GM19239 (cell line): ENCODE results near the gene SURF4.
"Not testable (repeated sequence)": the region's sequence is repeated elsewhere in the genome, so short reads cannot be mapped to it uniquely, and the experiment has no call there.

Experiments
- DNase-seq: peaks from one replicate; pipeline ENCODE4 v3.0.0; 2011; ENCODE audit warnings: low spot score; ENCODE audit not compliant: insufficient read length
- FAIRE-seq: peaks from 2 replicates; lab custom pipeline; 2011; peaks lifted over from hg19 to GRCh38; lab: Jason Lieb, UNC

SURF4 gene

GRCh38 chr9:133341369-133342068 is 34.3 kb downstream of the SURF4 start:
- DNase-seq, result no peak
- no peak for FAIRE-seq

DNA sequence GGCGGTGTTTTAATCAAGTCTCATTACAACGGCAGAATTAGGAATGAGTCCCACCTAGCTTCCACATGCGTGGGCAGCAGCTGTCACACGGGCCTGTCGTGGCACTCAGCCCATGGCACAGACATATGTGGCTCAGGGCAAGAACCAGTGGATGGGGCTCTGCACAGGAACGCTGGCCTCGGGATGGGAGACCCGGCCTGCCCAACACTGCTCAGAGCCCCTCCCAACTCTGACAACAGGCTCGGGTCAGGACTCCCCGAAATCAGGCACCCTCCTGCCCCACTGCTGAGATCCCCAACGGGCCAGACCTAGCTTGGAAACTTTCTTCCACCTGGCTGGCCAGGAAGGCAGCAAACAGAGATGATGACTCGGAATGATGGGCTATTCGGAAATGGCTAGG is 34.9 kb downstream of the SURF4 start:
- FAIRE-seq (no peak), DNase-seq (no peak)

GRCh38 chr9:133340256-133340655 is 35.6 kb downstream of the SURF4 start:
- no peak for FAIRE-seq
- no peak for DNase-seq

DNA sequence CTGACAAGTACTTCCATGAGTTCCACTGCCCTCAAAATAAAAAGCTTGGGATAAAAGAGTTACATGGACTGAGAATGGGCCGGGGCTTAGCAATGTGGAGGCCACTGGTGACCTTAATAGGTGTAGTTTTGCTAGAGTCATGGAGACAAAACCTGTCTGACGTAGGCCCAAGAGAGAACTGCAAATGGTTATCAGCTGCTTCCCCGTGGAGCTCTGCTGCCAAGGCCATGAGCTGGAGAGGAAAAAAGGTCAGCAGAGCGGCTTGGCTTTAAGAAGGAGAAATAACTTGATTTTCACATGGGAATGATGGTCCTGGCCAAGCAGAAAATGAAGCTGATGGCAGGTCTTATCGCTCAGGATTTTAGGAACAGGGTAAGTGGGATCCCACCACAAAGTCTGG is 36.2 kb downstream of the SURF4 start:
- no peak for FAIRE-seq
- no peak for DNase-seq

DNA sequence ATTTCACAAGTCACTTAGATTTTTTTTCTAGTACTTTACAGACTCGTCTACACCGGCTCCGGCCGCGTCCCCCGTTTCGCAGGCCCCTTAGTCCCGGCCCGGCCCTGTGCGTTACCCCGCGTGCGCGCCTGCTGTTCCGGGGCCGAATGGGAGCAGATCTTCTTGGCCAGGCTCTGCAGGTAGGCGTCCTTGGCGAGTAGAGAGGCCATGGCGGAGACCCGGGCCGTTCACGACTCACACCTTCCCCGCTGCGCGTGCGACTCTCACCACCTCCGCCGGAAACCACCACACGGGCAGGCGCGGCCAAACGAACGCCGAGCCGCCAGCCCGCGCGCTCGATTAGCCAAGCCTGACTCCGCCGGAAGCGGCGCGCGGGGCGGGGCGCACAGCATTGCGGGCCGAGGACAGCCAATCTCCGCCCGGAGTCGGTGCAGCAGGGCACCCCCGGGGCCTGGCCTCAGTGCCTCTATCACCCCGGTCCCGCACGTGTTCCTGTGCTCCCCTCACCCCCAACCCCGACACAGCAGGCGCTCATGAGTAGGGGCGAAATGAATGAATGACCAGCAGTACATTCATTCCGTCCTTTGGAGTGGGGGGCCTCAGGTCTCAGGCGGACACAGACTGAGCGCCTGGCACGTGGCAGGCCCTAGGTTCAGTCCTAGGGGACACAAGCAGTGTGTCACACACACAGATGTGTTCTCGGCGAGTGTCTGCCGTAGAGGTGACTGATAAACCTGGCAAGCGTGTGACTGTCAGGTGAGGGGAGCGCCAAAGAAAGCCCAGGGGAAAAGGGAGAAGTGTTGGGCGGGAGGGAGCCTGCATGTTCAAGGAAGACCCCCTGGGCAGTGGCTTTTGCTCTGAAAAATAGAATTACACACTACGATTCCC is 39.7 kb downstream of the SURF4 start, which contains the start of gene SURF6:
Gene SURF6 (minus strand): TSS at position 265 of the 888 bp plus-strand sequence. CDS start 56 bp downstream, at position 209.
- FAIRE-seq (peak; percentile 91), DNase-seq (peak; percentile 92)

DNA sequence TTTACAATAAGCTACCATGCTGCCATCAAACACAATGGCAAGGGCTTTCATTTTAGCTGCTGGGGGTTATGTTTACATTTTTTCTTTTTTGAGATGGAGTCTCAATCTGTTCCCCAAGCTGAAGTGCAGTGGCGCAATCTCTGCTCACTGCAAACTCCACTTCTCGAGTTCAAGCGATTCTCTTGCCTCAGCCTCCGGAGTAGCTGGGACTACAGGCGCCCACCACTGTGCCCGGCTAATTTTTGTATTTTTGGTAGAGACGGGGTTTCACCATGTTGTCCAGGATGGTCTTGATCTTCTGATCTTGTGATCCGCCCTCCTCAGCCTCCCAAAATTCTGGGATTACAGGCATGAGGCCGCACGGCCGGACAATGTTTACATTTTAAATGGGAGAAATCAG is 41.0 kb downstream of the SURF4 start:
- not testable (repeated sequence) for FAIRE-seq, DNase-seq

DNA sequence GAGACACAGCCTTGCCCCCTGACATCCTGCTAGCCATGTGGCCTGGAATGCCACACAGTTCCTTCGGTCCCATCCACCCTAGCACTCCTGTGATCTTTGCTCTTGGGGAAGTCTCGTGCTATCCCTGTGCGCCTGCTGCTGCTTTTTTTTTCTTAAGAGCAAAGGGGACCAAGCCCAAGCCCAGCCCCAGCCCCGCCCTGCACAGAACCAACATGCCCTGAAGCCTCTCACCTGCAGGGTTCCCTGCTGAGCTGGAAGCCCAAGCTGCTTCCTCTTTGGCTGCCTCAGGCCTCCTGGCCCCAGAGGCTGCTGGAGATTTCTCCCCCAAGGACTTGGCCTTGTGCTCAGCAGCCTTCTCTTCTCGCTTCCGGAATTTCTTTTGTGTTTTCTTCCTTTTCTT is 41.7 kb downstream of the SURF4 start:
- no peak for FAIRE-seq
- DNase-seq, result no peak

GRCh38 chr9:133333566-133333965 is 42.3 kb downstream of the SURF4 start:
- FAIRE-seq (no peak), DNase-seq (no peak)

DNA sequence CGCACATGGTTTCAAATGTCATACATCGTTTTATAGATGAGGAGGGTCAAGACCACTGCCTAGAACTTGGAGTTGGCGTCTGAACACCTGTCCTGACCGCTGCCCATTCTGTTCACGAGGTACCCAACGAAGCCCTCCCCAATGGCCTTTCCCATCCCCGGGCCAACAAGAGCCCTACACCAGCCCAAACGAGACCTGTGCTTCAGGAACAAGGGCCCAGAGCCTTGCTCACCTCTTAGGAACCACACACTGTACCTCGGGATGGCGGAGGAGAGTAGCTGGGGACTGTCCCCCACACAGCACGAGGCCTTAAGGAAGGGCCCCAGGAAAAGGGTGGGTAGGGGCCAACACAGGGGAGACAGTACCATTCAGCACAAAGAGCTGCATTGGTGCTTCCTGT is 42.8 kb downstream of the SURF4 start:
- FAIRE-seq, result no peak

DNA sequence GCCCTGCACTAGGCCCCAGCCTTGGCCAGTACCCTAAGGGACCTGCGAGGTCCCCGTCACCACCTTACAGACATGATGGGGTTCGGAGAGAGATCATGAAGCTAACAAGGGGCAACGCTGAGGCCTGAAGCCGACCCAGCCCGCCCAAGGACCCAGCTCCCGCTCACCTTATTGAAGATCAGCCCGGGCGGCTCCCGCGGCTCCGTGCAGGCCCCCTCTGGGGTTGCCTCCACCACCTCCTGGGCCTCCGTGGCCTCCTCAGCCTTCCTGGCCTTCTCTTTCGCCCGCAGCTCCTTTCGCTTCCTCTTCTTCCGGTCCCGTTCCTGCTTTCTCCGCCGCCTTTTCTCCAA is 43.5 kb downstream of the SURF4 start:
- DNase-seq (no peak), FAIRE-seq (no peak)

More for the DNA sequence above, 42.8 kb downstream of the SURF4 start:
- DNase-seq, result no peak

- DNase-seq (no peak), FAIRE-seq (no peak)
Observed at GRCh38 chr9:133331641-133332380, 44.0 kb downstream of the SURF4 start.

GRCh38 chr9:133331221-133331620 is 44.6 kb downstream of the SURF4 start:
- DNase-seq (no peak), FAIRE-seq (no peak)

- not testable (repeated sequence) for DNase-seq, FAIRE-seq
Observed at GRCh38 chr9:133329306-133330156, 46.3 kb downstream of the SURF4 start.

GRCh38 chr9:133327834-133328484 is 47.9 kb downstream of the SURF4 start:
- DNase-seq, result no peak
- no peak for FAIRE-seq

GRCh38 chr9:133327021-133327420 is 48.8 kb downstream of the SURF4 start:
- FAIRE-seq, result not testable (repeated sequence)

DNA sequence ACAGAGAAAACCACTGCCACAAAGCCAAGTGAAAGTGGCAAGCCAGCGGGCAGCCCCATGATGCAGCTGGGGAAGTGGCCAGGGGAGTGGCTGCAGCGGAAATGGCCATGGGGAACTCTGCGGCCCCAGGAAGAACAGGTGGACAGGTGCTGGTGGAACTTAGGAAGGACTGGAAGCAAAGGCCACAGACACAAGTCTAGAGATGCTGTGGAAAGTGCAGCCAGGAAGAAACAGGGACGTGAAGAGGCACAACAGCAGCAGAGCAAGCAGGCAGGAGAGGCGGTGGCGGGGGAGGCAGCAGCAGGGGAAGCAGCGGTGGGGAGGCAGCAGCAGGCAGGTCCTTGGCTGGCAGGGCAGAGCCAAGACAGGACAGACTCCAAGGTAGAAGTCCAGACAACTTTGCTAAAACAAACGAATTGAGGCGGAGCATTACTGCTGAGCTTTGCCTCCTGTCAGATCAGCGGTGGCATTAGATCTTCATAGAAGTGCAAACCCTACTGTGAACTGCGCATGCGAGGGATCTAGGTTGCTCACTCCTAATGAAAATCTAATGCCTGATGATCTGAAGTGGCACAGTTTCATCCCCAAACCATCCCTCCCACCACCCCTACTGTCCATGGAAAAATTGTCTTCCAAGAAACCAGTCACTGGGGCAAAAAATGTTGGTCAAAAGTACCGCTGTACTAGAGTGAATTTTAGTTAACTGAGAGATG is 51.7 kb downstream of the SURF4 start:
- FAIRE-seq, result no peak
- no peak for DNase-seq

More at GRCh38 chr9:133327021-133327420, 48.8 kb downstream of the SURF4 start:
- not testable (repeated sequence) for DNase-seq

GRCh38 chr9:133323211-133323610 is 52.6 kb downstream of the SURF4 start:
- DNase-seq (no peak), FAIRE-seq (no peak)

- DNase-seq (no peak), FAIRE-seq (no peak)
Observed at GRCh38 chr9:133322701-133323100, 53.2 kb downstream of the SURF4 start.
